Loucy (cell line): ENCODE results near the gene SPDYC.
A peak's percentile ranks its signal among the peaks of the same experiment; 100 is the strongest.

Experiments
- H2AFZ ChIP-seq: fragments of 200-600 bp; sonication (generic); 2 replicates; pipeline ENCODE4 v1.6.0; 2016; ENCODE audit warnings: antibody characterized with exemption, mild to moderate bottlenecking, low read length, moderate library complexity
- H3F3A ChIP-seq: fragments of 200-600 bp; 2 replicates; pipeline ENCODE4 v1.6.0; 2016; ENCODE audit warnings: antibody characterized with exemption, low read depth, mild to moderate bottlenecking
- H3K27me3 ChIP-seq: fragments of 200-600 bp; sonication (generic); 2 replicates; pipeline ENCODE4 v1.6.1; 2014; ENCODE audit warnings: low read length, mild to moderate bottlenecking; ENCODE audit not compliant: insufficient read depth, poor library complexity, severe bottlenecking
- H3K36me3 ChIP-seq: fragments of 200-600 bp; sonication (generic); 2 replicates; pipeline ENCODE4 v1.6.1; 2016; ENCODE audit warnings: low read length; ENCODE audit not compliant: insufficient read depth
- H3K4me1 ChIP-seq: fragments of 200-600 bp; sonication (generic); 2 replicates; pipeline ENCODE4 v1.5.1; 2014; ENCODE audit warnings: low read length, mild to moderate bottlenecking; ENCODE audit not compliant: insufficient read depth, poor library complexity, severe bottlenecking
- H3K4me2 ChIP-seq: fragments of 200-600 bp; sonication (generic); 2 replicates; pipeline ENCODE4 v1.6.0; 2014; ENCODE audit warnings: antibody characterized with exemption, low read length, low read depth, mild to moderate bottlenecking; ENCODE audit not compliant: poor library complexity, severe bottlenecking
- H3K4me3 ChIP-seq: fragments of 200-600 bp; sonication (generic); 2 replicates; pipeline ENCODE4 v1.5.1; 2014; ENCODE audit warnings: low read length, mild to moderate bottlenecking, mixed read lengths; ENCODE audit not compliant: poor library complexity, severe bottlenecking
- H3K79me2 ChIP-seq: fragments of 200-600 bp; sonication (generic); 2 replicates; pipeline ENCODE4 v1.6.1; 2014; ENCODE audit warnings: low read length; ENCODE audit not compliant: insufficient read depth
- H3K9ac ChIP-seq: fragments of 200-600 bp; sonication (generic); 2 replicates; pipeline ENCODE4 v1.6.0; 2014; ENCODE audit warnings: mild to moderate bottlenecking, low read depth, low read length, moderate library complexity; ENCODE audit not compliant: poor library complexity, severe bottlenecking
- H3K9me2 ChIP-seq: fragments of 200-600 bp; sonication (generic); replicated peaks from 2 replicates; pipeline ENCODE4 v1.6.1; 2016; ENCODE audit warnings: low read depth, low read length, mixed read lengths
- H3K9me3 ChIP-seq: fragments of 200-600 bp; sonication (generic); 2 replicates; pipeline ENCODE4 v1.6.1; 2014; ENCODE audit warnings: mild to moderate bottlenecking, antibody characterized with exemption, low read length, low read depth; ENCODE audit not compliant: insufficient read depth
- H4K20me1 ChIP-seq: fragments of 200-600 bp; sonication (generic); 2 replicates; pipeline ENCODE4 v1.6.0; 2014; ENCODE audit warnings: antibody characterized with exemption, low read length, mild to moderate bottlenecking; ENCODE audit not compliant: insufficient read depth, poor library complexity, severe bottlenecking
- EZH2phosphoT487 ChIP-seq: fragments of 200-600 bp; IDR thresholded peaks from 2 replicates; pipeline ENCODE4 v1.6.1; 2018; ENCODE audit warnings: antibody characterized with exemption, mild to moderate bottlenecking, moderate library complexity, borderline replicate concordance
- TF ChIP-seq, protein P1 (sequence below): fragments of 200-600 bp; sonication (generic); conservative IDR thresholded peaks from 2 replicates; pipeline ENCODE4 v1.5.1; 2014; ENCODE audit warnings: mild to moderate bottlenecking, antibody characterized with exemption, low read length

The SPDYC gene

GRCh38 chr11:65170058-65170534, at the start of gene SPDYC:
Gene SPDYC (plus strand): TSS chr11:65170233. CDS start chr11:65171358, 1,125 bp downstream.
- Histone ChIP-seq H3K9me3 (no peaks in the 10 kb centered on the region), H4K20me1 (no peaks in the 10 kb centered on the region), H3K27me3 (no peaks in the 10 kb centered on the region), H3K79me2 (no peaks in the 10 kb centered on the region), H3F3A (no peaks in the 10 kb centered on the region), H3K9me2 (no peaks in the 10 kb centered on the region), H3K4me3 (peak within 1 kb of the TSS; percentile 19), H3K36me3 (no peaks in the 10 kb centered on the region), H3K4me2 (peak within 1 kb of the TSS; percentile 9), H3K4me1 (peaks cover 15% of the 10 kb centered on the region), H2AFZ (peak within 1 kb of the TSS; percentile 86), H3K9ac (peak within 1 kb of the TSS; percentile 55)
- no peak for TF ChIP-seq EZH2phosphoT487
- TF ChIP-seq, protein P1, sequence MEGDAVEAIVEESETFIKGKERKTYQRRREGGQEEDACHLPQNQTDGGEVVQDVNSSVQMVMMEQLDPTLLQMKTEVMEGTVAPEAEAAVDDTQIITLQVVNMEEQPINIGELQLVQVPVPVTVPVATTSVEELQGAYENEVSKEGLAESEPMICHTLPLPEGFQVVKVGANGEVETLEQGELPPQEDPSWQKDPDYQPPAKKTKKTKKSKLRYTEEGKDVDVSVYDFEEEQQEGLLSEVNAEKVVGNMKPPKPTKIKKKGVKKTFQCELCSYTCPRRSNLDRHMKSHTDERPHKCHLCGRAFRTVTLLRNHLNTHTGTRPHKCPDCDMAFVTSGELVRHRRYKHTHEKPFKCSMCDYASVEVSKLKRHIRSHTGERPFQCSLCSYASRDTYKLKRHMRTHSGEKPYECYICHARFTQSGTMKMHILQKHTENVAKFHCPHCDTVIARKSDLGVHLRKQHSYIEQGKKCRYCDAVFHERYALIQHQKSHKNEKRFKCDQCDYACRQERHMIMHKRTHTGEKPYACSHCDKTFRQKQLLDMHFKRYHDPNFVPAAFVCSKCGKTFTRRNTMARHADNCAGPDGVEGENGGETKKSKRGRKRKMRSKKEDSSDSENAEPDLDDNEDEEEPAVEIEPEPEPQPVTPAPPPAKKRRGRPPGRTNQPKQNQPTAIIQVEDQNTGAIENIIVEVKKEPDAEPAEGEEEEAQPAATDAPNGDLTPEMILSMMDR, result no peak

GRCh38 chr11:65120831-65121230, 49.2 kb upstream of the SPDYC start:
- Histone ChIP-seq H2AFZ (no peak overlapping the region), H3K9me2 (no peaks in the 10 kb centered on the region), H4K20me1 (peaks cover 24% of the 10 kb centered on the region), H3F3A (peaks cover 4% of the 10 kb centered on the region), H3K9ac (peak overlapping the region; percentile 96), H3K79me2 (peaks cover 77% of the 10 kb centered on the region), H3K4me2 (peak overlapping the region; percentile 99), H3K9me3 (no peaks in the 10 kb centered on the region), H3K27me3 (no peaks in the 10 kb centered on the region), H3K4me1 (peaks cover 32% of the 10 kb centered on the region), H3K4me3 (peak overlapping the region; percentile 92), H3K36me3 (peaks cover 21% of the 10 kb centered on the region; the same call in 1 of the 2 replicates)
- TF ChIP-seq EZH2phosphoT487, result no peak
- TF ChIP-seq, protein P1, result no peak

DNA sequence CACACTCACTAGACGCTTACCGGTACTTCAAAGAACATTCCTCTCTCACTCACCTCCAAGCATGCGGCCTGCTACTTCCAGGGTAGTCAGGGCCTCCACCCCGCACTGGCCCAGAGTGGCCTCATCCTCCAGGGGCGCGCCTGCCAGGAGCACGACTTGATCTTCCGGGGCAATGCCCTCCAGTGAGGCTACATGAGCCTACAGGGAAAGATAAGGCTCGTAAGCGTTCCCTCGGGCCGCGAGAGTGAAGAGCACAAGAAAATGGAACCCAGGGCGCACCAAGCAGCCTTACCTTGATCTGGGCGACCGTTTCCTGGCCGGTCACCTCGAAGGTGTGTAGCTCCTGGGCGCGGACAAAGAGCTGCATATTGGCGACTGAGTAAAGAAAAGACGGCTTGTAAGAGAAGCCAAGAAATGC, 48.6 kb upstream of the SPDYC start:
- H3K36me3 ChIP-seq, result peaks cover 26% of the 10 kb centered on the region; the same call in 1 of the 2 replicates
- peaks cover 30% of the 10 kb centered on the region for H3K4me1 ChIP-seq
- H3K79me2 ChIP-seq, result peaks cover 71% of the 10 kb centered on the region

More for the DNA sequence above, 48.6 kb upstream of the SPDYC start:
- Histone ChIP-seq H3K27me3 (no peaks in the 10 kb centered on the region), H3K9me3 (no peaks in the 10 kb centered on the region), H3K4me2 (peak overlapping the region; percentile 99), H3F3A (peaks cover 4% of the 10 kb centered on the region), H2AFZ (no peak overlapping the region), H3K9me2 (no peaks in the 10 kb centered on the region), H3K9ac (peak overlapping the region; percentile 96), H4K20me1 (peaks cover 24% of the 10 kb centered on the region), H3K4me3 (peak overlapping the region; percentile 92)
- TF ChIP-seq, protein P1, result no peak
- no peak for TF ChIP-seq EZH2phosphoT487
